ENCODE data around the gene INPP5E. TPM values are rescaled to one million over a fixed set of nuclear protein-coding genes. Genes with fewer than 3 reads are reported as not detected.

The INPP5E gene
- total RNA-seq, 1 donor from 2014 or later, result 29.6 TPM

DNA sequence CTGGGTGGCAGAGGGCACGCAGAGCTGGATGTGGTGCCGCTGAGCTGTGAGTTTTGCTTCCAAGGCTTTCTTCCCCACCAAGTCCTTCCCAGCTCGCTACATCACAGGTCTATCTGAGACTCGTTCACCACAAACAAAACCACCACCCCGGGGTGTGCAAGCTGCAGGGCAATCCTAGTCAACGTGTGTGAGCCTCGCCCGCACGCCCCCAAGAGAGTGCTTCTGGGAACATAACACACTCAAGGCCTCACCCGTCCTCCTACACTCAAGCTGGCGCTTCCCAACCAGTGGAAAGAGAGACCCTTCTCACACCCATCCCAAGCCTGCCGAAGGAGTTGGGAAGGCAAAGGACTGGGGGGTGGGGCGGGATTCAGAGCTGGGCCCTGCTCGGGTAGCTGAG lies 50.2 kb downstream of the INPP5E start:
- Mint-ChIP-seq H3K27ac (ENCODE audit: unreplicated experiment) (no peak overlapping the region), H3K36me3 (ENCODE audit: low read depth) (peaks cover 17% of the 10 kb centered on the region), H3K4me3 (no peak overlapping the region), H3K4me1 (no peaks in the 10 kb centered on the region), H3K9me3 (no peaks in the 10 kb centered on the region), H3K27me3 (ENCODE audit: low read depth) (no peaks in the 10 kb centered on the region)
- DNase-seq (ENCODE audit: low read depth, low spot score), result no peak
- TF ChIP-seq, protein P1, sequence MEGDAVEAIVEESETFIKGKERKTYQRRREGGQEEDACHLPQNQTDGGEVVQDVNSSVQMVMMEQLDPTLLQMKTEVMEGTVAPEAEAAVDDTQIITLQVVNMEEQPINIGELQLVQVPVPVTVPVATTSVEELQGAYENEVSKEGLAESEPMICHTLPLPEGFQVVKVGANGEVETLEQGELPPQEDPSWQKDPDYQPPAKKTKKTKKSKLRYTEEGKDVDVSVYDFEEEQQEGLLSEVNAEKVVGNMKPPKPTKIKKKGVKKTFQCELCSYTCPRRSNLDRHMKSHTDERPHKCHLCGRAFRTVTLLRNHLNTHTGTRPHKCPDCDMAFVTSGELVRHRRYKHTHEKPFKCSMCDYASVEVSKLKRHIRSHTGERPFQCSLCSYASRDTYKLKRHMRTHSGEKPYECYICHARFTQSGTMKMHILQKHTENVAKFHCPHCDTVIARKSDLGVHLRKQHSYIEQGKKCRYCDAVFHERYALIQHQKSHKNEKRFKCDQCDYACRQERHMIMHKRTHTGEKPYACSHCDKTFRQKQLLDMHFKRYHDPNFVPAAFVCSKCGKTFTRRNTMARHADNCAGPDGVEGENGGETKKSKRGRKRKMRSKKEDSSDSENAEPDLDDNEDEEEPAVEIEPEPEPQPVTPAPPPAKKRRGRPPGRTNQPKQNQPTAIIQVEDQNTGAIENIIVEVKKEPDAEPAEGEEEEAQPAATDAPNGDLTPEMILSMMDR (conservative IDR thresholded peaks at IDR 0.05), result no peak

DNA sequence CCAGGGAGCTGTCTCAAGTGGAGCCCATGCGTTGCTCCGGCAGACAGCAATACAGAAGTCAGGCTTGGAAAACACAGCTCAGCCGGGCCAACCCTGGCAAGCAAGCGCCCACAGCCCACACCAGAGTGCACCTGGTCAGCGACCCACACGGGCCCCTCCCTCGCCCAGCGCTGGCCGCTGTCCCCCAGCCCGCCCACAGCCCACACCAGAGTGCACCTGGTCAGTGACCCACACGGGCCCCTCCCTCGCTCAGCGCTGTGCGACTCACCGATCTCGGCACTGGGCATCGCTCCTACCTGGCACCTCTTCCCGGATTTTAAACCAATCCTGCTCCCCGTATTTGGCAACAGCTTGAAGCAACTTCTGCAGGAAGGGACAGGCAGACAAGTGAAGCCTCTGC lies 52.4 kb downstream of the INPP5E start:
- no peak overlapping the region for H3K4me3 Mint-ChIP-seq
- no peaks in the 10 kb centered on the region for H3K9me3 Mint-ChIP-seq
- no peak overlapping the region for H3K27ac Mint-ChIP-seq (ENCODE audit: unreplicated experiment)
- H3K27me3 Mint-ChIP-seq (ENCODE audit: low read depth), result no peaks in the 10 kb centered on the region
- DNase-seq (ENCODE audit: low read depth, low spot score), result no peak
- peaks cover 17% of the 10 kb centered on the region for H3K36me3 Mint-ChIP-seq (ENCODE audit: low read depth)
- no peaks in the 10 kb centered on the region for H3K4me1 Mint-ChIP-seq
- TF ChIP-seq, protein P1 (conservative IDR thresholded peaks at IDR 0.05), result no peak

DNA sequence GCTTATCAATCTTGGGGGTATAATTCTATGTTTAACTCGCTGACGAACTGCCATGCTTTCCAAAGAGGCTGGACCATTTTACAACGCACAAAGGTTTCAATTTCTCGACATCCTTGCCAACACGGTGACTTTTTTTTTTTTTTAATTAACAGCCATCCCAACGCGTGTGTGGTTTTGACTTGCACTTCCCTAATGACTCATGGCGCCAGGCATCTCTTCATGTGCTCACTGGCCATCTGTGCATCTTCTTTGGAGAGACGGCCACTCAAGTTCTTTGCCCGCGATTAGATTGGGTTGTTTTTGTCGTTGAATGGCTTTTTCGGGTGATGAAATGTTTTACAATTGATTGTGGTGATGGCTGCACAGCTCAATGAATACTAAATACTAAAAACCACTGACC lies 53.6 kb downstream of the INPP5E start:
- TF ChIP-seq, protein P1 (conservative IDR thresholded peaks at IDR 0.05), result no peak
- H3K9me3 Mint-ChIP-seq, result no peaks in the 10 kb centered on the region
- peaks cover 14% of the 10 kb centered on the region for H3K36me3 Mint-ChIP-seq (ENCODE audit: low read depth)
- H3K4me3 Mint-ChIP-seq, result no peak overlapping the region
- H3K4me1 Mint-ChIP-seq, result no peaks in the 10 kb centered on the region
- H3K27ac Mint-ChIP-seq (ENCODE audit: unreplicated experiment), result no peak overlapping the region
- DNase-seq (ENCODE audit: low read depth, low spot score), result no peak
- H3K27me3 Mint-ChIP-seq (ENCODE audit: low read depth), result no peaks in the 10 kb centered on the region

DNA sequence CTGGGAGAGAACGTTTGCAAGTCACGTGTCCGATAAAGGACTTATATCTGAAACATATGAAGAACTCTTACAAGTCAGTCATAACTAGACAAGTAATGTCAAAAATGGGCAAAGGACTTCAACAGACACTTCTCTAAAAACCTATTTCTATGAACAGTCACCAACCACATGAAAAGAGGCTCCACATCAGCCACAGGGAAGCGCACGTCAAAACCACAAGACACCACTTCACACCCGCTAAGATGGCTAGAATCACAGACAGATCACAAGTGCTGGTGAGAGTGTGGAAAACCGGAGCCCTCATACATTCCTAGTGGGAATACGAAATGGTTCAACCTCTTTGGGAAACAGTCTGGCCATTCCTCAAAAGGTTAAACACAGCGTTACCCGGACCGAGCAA lies 54.6 kb downstream of the INPP5E start:
- TF ChIP-seq, protein P1 (conservative IDR thresholded peaks at IDR 0.05), result no peak
- no peaks in the 10 kb centered on the region for H3K9me3 Mint-ChIP-seq
- H3K27me3 Mint-ChIP-seq (ENCODE audit: low read depth), result no peaks in the 10 kb centered on the region
- H3K4me3 Mint-ChIP-seq, result no peak overlapping the region
- no peak for DNase-seq (ENCODE audit: low read depth, low spot score)
- H3K36me3 Mint-ChIP-seq (ENCODE audit: low read depth), result peaks cover 14% of the 10 kb centered on the region
- peak overlapping the region; percentile 29 for H3K27ac Mint-ChIP-seq (ENCODE audit: unreplicated experiment)
- no peaks in the 10 kb centered on the region for H3K4me1 Mint-ChIP-seq

DNA sequence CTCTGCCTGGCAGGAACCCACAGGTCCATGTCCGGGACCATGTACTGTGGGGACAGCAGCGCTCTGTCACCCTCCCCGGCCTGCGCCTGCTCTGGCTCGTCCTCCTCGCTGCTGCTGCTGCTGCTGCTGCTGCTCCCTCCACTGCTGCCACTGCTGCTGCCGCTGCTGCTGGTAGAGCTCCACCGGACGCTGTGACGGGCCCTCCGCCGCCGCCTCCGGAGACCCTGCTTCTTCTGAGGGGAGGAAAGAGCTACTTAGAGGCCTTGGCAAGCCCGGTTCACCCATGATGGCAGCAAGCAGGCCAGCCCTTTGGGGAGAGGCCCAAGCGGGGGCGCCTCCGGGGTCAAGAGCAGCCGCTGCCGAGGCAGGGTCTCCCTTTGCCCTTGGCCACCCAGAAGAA lies 56.2 kb downstream of the INPP5E start:
- Mint-ChIP-seq H3K9me3 (no peaks in the 10 kb centered on the region), H3K4me1 (no peaks in the 10 kb centered on the region), H3K36me3 (ENCODE audit: low read depth) (peaks cover 11% of the 10 kb centered on the region), H3K4me3 (no peak overlapping the region), H3K27me3 (ENCODE audit: low read depth) (no peaks in the 10 kb centered on the region), H3K27ac (ENCODE audit: unreplicated experiment) (no peak overlapping the region)
- no peak for DNase-seq (ENCODE audit: low read depth, low spot score)
- TF ChIP-seq, protein P1 (conservative IDR thresholded peaks at IDR 0.05), result no peak
